GM18499 (cell line): ENCODE data around the gene SPIRE1.
"Not testable (repeated sequence)": the region's sequence is repeated elsewhere in the genome, so short reads cannot be mapped to it uniquely, and the experiment has no call there.

ENCODE experiments used
- ATAC-seq: cut with Tn5 transposase; IDR thresholded peaks from one replicate; pipeline ENCODE4 v1.9.1; 2021; ENCODE audit warnings: moderate number of reproducible peaks; ENCODE audit not compliant: insufficient read depth, unreplicated experiment

Gene SPIRE1

DNA sequence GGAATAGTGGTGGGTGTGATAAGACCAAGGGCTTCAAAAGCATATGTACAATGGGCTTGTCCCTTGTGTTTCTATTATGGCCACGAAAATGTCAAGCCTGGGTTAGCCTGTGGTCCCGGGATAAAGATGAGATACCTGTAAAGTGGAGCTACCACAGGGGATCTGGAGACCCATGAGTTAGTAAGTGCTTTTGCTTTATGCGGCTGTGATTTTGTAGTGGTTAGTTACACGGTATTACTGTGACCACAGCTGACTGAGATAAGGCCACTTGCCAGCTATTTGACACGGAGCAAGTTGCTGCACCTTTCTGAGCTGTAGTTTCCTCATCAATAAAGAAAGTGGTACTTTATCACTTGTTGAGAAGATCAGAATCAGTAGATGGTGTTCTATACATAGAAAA, 150.9 kb downstream of the SPIRE1 start:
- ATAC-seq: no peak

DNA sequence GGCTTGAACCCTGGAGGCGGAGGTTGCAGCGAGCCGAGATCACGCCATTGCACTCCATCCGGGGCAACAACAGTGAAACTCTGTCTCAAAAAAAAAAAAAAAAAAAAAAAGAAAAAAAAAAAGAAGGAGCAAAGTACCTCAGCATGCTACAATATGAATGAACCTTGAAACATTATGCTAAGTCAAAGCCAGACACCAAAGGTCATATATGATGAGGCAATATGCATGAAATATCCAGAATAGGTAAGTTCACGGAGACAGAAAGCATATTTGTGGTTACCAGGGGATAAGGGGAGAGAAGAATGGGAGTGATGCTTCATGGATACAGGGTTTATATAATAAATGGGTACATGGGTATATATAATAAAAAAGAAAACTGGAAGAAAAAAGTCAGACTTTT, 156.9 kb downstream of the SPIRE1 start:
- no peak for ATAC-seq

DNA sequence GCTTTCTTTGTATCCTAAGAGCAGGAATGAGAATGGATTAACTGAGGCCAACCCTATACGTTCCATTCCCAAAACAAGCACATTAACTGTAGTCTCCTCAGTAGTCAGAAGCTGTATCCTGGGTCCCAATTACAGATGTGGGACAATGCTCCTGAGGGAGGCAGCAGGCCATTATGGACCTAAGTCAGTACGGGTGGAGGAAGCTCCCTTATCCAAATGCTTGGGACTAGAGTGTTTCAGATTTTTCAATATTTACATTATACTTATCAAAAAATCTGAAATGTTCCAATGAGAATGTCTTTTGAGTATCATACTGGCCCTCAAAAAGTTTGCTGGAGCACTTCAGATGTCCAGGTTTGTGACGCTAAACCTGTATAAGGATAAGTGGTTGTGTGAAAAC, 160.1 kb downstream of the SPIRE1 start:
- no peak for ATAC-seq

GRCh38 chr18:12497296-12497695, 160.6 kb downstream of the SPIRE1 start:
- ATAC-seq: no peak

DNA sequence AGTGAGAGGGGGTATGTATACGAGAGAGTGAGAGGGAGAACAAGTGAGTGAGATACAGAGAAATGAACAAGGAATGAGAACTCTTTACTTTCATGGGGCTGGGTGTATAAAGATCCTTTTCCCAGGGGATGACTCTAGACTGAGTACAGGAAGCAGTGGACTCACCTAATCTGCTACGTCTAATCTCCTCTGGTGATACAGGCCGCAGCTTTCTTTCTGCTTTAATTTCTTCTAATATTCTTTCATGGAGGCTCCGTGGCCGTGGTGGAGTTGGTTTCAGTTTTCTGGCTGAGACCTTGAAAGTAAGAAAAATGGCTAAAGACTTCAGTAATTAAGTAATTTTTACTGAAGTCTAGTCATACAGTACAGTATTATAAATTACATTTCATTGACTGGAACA, 165.0 kb downstream of the SPIRE1 start:
- ATAC-seq: no peak

- ATAC-seq: no peak
Measured at GRCh38 chr18:12491611-12492435, 166.1 kb downstream of the SPIRE1 start.

DNA sequence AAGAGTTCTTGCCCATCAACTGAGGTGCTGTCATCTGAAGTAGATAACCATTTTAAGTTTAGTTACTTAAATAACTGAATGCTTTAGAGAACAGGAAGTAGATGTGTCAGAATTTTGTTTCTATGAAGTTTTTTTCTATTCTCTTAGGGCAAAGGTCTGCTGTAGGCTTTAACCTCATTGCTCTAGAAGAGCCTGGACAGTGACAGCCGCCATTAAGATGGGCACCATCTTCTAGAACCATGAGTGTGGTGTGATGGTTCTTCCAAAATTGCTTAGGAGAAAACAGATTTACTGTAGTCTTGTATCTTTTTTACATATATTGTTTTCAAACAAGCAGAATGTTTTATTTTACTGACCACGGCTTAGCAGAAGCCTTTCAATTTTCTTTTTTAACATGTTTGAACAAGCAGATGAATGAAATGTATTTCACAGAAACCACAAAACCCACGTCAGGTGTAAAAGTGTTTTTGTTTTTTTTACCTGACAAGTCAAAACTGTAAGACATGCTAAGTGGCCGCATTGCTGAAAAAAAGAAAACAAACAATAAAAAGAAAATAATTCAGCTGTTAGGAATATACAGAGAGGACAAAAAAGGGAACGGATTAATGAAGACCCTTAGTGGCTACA, 172.3 kb downstream of the SPIRE1 start:
- no peak for ATAC-seq

- ATAC-seq: not testable (repeated sequence)
Measured at GRCh38 chr18:12481915-12482314, 176.0 kb downstream of the SPIRE1 start.

DNA sequence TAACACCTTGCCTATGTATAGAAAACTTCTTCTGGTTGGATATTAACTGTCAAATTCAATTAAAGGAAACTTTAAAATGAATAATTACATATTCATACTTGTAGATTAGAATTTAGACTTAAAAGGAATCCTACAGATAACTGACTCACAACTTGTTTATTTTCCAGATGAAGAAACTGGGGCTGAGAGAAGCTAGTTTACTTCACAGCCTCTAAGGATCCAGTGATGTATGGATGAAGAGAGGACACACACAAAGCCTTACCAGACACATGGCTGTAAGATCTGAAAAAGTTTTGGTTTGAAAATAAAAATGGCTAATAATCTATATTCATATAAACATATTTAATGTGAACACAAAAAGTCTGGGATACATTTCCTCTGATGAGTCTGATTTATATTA, 177.9 kb downstream of the SPIRE1 start:
- ATAC-seq: no peak

- no peak for ATAC-seq
Measured at GRCh38 chr18:12479536-12479935, 178.4 kb downstream of the SPIRE1 start.

DNA sequence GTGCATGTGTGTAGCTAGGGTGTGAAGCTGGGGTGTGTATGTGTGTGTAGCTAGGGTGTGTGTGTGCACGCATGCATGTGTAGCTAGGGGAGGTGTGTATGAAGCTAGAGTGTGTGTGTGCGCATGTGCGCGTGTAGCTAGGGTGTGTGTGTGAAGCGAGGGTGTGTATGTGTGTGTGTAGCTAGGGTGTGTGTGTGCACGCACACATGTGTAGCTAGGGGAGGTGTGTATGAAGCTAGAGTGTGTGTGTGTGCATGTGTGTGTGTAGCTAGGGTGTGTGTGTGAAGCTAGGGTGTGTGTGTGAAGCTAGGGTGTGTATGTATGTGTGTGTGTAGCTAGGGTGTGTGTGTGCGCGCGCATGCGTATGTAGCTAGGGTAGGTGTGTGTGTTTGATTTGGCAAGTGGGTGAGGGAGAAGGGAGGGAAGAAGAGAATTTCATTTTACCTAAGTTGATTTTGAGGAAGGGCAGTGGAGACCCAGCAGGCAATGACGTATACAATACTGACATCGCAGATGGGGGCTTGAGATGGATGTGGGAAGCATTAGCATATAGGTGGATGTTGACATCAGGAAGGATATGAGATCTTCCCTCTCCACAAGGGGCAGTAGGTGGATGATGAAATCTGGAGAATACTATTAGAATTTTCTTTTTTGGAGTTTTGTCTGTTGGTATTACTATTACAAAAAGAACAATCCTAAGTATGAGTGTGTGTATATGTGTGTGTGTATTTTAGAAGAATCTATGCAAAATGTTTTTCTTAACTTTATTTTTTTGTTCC, 179.4 kb downstream of the SPIRE1 start:
- ATAC-seq: no peak

GRCh38 chr18:12477606-12478005, 180.3 kb downstream of the SPIRE1 start:
- no peak for ATAC-seq

DNA sequence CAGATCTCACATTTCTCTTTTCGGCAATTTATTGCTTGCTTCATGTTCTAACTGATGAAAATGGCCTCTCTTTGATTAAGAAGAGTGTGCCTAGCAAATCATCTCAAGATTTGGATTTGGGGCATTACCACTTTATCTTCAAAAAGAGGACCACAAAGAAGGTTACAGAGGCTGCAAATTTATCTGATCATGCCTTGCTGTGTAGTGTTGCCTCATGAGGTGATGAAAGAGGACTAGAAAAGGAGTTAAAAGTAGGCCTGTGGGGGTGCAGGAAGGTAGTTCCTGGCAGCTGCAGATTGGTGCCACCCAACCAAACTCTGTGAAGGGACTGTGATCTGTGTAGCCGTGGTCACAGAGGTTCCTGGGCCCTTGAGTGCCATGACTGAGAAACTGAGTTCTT, 181.0 kb downstream of the SPIRE1 start:
- no peak for ATAC-seq

DNA sequence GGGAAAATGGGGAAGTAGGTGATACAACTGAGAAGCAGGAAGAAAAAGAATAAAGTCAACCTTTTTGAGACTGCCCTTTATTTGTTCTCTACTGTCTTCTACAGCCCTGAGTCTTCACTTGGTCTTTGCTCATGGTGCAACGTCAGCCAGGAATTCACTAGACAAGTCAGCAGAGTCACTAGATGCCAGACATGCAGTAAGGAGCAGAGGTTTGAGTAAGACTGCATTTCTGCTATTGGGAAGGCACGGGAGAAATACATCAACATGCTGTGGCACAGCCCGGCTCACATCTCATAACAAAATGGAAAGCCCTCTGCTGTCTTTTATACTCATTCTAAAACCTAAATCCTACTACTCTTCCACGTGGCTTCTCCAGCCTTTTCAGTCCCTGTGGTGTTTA, 183.0 kb downstream of the SPIRE1 start:
- no peak for ATAC-seq

DNA sequence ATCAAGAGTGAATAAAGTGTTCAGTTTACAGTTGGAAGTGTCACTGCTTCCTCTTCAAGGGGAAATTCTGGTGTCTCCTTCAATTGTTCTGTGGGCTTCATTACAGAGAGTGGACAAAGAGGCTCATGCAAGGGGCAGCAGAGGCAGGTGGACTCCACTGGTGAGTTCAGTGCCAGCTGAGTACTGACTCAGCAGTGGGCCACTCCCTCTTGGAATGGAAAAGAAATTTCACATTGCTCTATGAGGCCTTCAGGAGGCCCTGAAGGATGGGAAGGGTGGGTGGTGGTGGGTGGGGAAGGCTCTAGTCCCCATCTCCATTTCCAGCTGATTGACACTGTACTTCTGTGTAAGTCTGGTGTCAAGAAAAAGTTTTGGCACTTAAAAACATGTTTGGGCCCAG, 183.8 kb downstream of the SPIRE1 start:
- no peak for ATAC-seq

GRCh38 chr18:12470382-12471075, 187.4 kb downstream of the SPIRE1 start:
- ATAC-seq: no peak

GRCh38 chr18:12468445-12468844, 189.5 kb downstream of the SPIRE1 start:
- ATAC-seq: no peak

GRCh38 chr18:12464731-12465130, 193.2 kb downstream of the SPIRE1 start:
- no peak for ATAC-seq

DNA sequence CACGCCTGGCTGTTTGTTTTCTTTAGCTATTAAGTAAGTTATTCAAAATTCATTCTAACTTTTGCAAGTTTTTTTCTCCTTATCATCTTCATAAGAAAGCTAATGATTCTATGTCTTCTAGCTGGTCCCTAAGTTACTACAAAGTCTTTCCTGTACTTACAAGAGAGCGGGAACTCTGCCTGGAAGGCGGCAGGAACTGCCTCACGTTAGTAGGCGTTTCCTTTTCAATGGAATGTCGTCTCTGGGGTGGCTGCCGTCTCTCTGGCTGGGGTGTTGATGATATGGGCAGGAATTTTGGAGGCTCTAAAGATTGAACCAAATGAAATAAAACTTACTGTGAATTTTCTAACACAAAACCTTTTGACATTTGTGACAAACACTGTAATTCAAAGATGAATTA, 194.7 kb downstream of the SPIRE1 start:
- no peak for ATAC-seq

- ATAC-seq: no peak
Measured at GRCh38 chr18:12462242-12462641, 195.7 kb downstream of the SPIRE1 start.

- no peak for ATAC-seq
Measured at GRCh38 chr18:12461326-12461725, 196.6 kb downstream of the SPIRE1 start.
